Left ventricle myocardium inferior (tissue), 1 donor: ENCODE measurements around the gene SAE1. TPM values are rescaled to one million over a fixed set of nuclear protein-coding genes. Genes with fewer than 3 reads are reported as not detected.
A peak's percentile ranks its signal among the peaks of the same experiment; 100 is the strongest.

Experiments
- DNase-seq: peaks from one replicate; pipeline ENCODE4 v3.0.0-alpha.2; 2020
- H3K27ac ChIP-seq: fragments of 200-600 bp; replicated peaks from 2 replicates; pipeline ENCODE4 v1.8.0; 2021
- H3K27me3 ChIP-seq: fragments of 200-600 bp; 2 replicates; pipeline ENCODE4 v1.8.0; 2021; ENCODE audit warnings: low read depth
- H3K36me3 ChIP-seq: fragments of 200-600 bp; 2 replicates; pipeline ENCODE4 v1.8.0; 2021
- H3K4me1 ChIP-seq: fragments of 200-600 bp; 2 replicates; pipeline ENCODE4 v1.8.0; 2021
- H3K4me3 ChIP-seq: fragments of 200-600 bp; 2 replicates; pipeline ENCODE4 v1.8.0; 2021; ENCODE audit warnings: mild to moderate bottlenecking, moderate library complexity
- H3K9me3 ChIP-seq: fragments of 200-600 bp; replicated peaks from 2 replicates; pipeline ENCODE4 v1.8.0; 2021
- intact Hi-C: fragments of 100-400 bp; cut with micrococcal nuclease; formaldehyde crosslinking; loops from one replicate; pipeline ENCODE4 v1.11.0; 2022
- total RNA-seq: library from RNA; stranded (reverse); fragmentation: NEBNext Ultra II Directional; extraction: Animal tissue kit (Norgen Biotek cat#: 25700); gene quantifications from one replicate; pipeline ENCODE4 v1.2.1, GENCODE V29; 2021
- TF ChIP-seq, protein P1 (sequence below): fragments of 200-600 bp; IDR thresholded peaks from 2 replicates; pipeline ENCODE4 v1.8.0; 2021; ENCODE audit warnings: antibody characterized with exemption, mild to moderate bottlenecking, borderline replicate concordance
- donor health status: DM: no; HTN: yes; CAD: no; lungs with severe emphysema.

Gene SAE1
- total RNA-seq, 1 donor from 2014 or later, result 42.5 TPM

DNA sequence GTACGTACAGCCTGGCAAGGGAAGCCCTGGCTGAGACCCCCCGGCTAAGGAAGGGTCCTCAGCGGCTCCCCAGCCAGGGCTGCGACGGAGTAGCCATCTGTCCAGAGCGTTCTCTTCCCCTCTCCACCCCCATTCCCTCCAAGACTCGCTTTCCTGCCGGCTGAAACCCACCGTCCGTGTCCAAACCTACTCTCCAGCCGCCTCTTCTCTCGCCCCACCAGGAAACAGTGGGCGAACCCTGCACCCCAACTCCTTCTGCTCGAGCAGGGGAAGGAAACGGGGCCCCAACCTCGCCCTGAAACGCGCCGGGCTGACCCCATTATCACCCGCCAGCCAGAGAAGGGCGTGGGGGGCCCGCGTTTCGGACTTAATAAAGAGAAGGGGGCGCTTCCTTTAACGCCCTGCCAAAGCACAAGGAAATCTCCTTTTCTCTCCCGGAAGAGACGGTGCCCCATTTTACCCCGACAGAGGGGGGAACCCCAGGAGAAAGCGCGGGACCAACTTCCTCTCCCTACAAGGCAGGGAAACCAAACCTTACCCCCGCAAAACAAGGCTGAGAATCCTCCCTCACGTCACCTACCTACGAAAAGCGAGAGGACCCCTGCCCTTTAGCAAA is 19.5 kb upstream of the SAE1 start:
- no peaks in the 10 kb centered on the region for H3K27me3 ChIP-seq
- DNase-seq, result no peak
- H3K27ac ChIP-seq, result peak overlapping the region; percentile 100
- TF ChIP-seq, protein P1, sequence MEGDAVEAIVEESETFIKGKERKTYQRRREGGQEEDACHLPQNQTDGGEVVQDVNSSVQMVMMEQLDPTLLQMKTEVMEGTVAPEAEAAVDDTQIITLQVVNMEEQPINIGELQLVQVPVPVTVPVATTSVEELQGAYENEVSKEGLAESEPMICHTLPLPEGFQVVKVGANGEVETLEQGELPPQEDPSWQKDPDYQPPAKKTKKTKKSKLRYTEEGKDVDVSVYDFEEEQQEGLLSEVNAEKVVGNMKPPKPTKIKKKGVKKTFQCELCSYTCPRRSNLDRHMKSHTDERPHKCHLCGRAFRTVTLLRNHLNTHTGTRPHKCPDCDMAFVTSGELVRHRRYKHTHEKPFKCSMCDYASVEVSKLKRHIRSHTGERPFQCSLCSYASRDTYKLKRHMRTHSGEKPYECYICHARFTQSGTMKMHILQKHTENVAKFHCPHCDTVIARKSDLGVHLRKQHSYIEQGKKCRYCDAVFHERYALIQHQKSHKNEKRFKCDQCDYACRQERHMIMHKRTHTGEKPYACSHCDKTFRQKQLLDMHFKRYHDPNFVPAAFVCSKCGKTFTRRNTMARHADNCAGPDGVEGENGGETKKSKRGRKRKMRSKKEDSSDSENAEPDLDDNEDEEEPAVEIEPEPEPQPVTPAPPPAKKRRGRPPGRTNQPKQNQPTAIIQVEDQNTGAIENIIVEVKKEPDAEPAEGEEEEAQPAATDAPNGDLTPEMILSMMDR, result no peak
- H3K36me3 ChIP-seq, result no peaks in the 10 kb centered on the region
- H3K4me3 ChIP-seq, result peak overlapping the region; percentile 95
- peaks cover 71% of the 10 kb centered on the region for H3K4me1 ChIP-seq
- no peaks in the 10 kb centered on the region for H3K9me3 ChIP-seq
- intact Hi-C loops, result no loop called here

DNA sequence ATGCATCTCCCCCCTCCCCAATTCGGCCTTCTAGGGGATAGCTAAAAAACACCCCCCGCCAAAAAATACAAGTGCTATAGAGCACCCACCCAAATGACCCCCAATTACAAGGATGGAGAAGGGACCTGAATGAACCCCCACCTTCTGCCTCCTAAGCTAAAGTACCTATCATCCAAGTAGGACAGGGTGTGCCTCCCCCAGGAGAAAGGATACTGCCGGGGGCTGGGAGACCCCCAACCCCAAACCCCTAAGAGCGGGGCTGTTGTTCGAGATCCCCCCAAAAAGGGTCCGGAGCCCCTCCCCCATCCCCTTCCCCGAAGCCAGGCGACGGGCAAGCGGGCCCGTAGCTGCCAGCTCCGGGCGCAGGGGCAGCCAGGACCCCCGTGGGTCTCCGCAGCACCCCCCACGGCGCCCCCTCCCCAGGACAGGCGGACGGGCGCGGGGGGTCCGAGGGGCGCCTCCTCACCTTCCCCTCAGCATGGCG is 18.9 kb upstream of the SAE1 start:
- Histone ChIP-seq H3K27me3 (no peaks in the 10 kb centered on the region), H3K4me1 (peaks cover 65% of the 10 kb centered on the region), H3K9me3 (no peaks in the 10 kb centered on the region), H3K27ac (peak overlapping the region; percentile 100), H3K36me3 (no peaks in the 10 kb centered on the region), H3K4me3 (peak overlapping the region; percentile 95)
- intact Hi-C loops, result no loop called here
- DNase-seq, result no peak
- TF ChIP-seq, protein P1, result no peak

DNA sequence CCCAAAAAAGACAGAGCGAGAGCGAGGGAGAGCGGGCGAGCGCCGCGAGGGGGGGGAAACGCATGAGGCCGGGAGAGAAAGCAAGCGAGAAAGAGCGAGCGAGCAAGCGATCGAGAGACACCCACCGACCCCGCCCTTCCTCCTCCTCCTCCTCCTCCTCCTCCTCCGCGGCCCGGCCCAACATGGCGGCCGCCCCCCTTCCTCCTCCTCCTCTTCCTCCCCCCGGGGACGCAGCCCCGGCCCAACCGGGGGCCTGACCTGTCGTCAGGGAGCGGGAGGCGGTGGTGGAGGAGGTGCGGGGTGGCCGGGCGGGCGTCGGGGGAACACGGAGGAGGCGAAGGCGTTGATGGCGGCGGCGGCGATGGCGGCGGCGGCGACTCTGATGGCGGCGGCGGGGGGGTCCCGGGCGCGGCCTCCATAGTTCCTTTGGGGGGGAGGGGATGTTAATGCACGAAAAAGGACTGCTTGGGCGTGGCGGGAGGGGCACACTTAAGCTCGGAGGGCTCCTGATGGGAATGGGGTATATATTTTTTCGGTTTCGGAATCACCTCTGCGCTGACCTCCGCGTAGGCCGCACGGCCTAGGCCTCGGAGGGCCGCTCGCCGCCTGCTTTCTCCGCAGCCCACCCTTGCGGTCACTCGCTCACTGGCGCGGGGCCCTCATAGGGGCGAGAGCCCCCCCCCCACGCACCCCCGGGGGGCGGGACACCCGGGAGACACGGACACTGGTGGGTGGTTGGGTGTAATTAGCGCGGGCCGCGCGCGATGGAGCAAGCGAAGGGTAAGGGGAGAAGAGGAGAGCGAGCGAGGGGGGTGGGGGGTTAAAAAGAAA is 18.3 kb upstream of the SAE1 start:
- Histone ChIP-seq H3K4me3 (peak overlapping the region; percentile 95), H3K9me3 (no peaks in the 10 kb centered on the region), H3K4me1 (peaks cover 58% of the 10 kb centered on the region), H3K27ac (peak overlapping the region; percentile 100), H3K36me3 (no peaks in the 10 kb centered on the region), H3K27me3 (no peaks in the 10 kb centered on the region)
- TF ChIP-seq, protein P1, result no peak
- DNase-seq, result peak; percentile 92
- intact Hi-C loops, result no loop called here

DNA sequence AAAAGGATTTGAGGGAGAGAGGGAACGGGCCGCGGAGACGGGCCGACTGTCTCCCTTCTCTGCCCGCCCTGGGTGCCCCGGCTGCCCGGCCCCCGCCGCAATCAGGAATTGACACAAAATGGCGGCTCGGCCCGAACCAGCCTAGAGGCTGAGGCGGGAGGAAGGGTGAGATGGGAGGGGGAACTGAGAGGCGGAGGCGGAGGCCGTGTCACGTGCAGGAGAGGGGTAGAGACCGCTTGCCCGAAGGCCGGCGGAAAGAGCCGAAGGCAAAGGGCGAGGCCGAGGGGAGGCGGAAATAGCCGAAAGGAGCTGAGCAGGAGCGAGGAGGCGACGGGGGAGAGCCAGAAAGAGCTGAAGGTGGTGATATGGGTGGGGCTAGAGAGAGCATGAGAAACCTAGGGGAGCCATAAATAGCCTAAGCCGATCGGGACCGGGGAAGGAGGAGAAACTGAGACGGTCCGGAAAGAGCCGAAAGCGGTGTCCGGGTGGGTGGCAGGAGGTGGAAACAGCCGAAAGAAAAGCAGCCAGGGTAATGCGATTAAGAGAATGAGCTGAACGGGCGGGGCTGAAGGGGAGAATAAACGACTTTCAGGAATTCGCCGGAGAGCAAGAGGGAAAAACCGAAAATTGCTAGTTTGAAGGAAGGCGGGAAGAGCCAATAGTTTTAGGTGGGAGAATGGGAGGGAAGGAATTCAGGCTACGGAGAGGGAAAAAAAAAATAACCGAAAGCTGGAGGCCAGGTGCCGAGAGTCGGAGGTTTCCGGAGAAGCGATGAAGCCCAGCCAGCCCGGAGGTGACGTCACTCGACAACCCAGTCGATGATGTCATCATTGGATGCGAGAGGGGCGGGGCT is 17.4 kb upstream of the SAE1 start, which contains the start of gene ZC3H4:
Gene ZC3H4, minus strand, starts transcription at position 780 of the 853 bp plus-strand sequence. CDS start 1,192 bp downstream, outside the sequence.
- peak; percentile 99 for DNase-seq
- intact Hi-C loops, result no loop called here
- Histone ChIP-seq H3K27ac (peak within 1 kb of the TSS; percentile 100), H3K27me3 (no peaks in the 10 kb centered on the region), H3K4me3 (peak within 1 kb of the TSS; percentile 95), H3K9me3 (no peaks in the 10 kb centered on the region), H3K36me3 (no peaks in the 10 kb centered on the region), H3K4me1 (peaks cover 50% of the 10 kb centered on the region)
- TF ChIP-seq, protein P1, result no peak
